ENCODE measurements around the gene PLAA.

DNA sequence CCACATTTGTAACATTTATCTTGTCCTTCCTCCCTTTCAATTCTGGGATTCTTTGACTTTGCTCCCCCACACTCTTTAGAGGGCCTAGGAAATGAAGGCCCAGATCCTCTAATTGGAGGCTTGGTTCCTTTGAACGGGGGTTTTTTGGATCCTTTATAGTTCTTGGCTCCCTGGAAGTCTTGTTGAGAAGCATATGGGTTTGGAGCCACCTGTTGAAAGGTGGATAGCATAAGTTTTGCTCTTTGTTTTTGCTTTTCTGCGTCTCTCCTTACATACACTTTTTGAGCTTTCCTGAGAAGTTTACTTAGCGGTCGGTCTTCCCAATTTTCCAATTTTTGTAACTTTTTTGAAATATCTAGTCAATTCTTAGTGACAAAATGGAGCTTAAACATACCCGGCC, 26.9 kb upstream of the PLAA start:
- TF ChIP-seq, protein P1, sequence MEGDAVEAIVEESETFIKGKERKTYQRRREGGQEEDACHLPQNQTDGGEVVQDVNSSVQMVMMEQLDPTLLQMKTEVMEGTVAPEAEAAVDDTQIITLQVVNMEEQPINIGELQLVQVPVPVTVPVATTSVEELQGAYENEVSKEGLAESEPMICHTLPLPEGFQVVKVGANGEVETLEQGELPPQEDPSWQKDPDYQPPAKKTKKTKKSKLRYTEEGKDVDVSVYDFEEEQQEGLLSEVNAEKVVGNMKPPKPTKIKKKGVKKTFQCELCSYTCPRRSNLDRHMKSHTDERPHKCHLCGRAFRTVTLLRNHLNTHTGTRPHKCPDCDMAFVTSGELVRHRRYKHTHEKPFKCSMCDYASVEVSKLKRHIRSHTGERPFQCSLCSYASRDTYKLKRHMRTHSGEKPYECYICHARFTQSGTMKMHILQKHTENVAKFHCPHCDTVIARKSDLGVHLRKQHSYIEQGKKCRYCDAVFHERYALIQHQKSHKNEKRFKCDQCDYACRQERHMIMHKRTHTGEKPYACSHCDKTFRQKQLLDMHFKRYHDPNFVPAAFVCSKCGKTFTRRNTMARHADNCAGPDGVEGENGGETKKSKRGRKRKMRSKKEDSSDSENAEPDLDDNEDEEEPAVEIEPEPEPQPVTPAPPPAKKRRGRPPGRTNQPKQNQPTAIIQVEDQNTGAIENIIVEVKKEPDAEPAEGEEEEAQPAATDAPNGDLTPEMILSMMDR (IDR thresholded peaks at IDR 0.05; ENCODE audit: poor library complexity) = no peak
- TF ChIP-seq EZH2 (IDR thresholded peaks at IDR 0.05; ENCODE audit: borderline replicate concordance) (no peak), EZH2phosphoT487 (IDR thresholded peaks at IDR 0.05; ENCODE audit: low read depth, severe bottlenecking, unreplicated experiment) (no peak)
